ENCODE results near the gene RBM14. TPM values are rescaled to one million over a fixed set of nuclear protein-coding genes. Genes with fewer than 3 reads are reported as not detected.

RBM14 gene
- total RNA-seq, 6 donors from 2014 or later, result 45.7 to 114 (median 73.1) TPM

GRCh38 chr11:66595245-66595904 lies 21.1 kb upstream of the RBM14 start:
- no peak for ATAC-seq (ENCODE audit: low FRiP score in 2 of 2)
- H3K4me3 ChIP-seq, result no peak overlapping the region
- H3K9me3 ChIP-seq, result no peaks in the 10 kb centered on the region
- no peak for TF ChIP-seq POLR2A (IDR thresholded peaks at IDR 0.05)
- no peak for TF ChIP-seq EP300 (IDR thresholded peaks at IDR 0.05)
- no peak for TF ChIP-seq POLR2AphosphoS5 (IDR thresholded peaks at IDR 0.05)
- TF ChIP-seq CTCF (IDR thresholded peaks at IDR 0.05), result no peak
- 38 to 45% methylated on average over 5 of the region's 5 CpGs for WGBS, 2 donors
- H3K4me1 ChIP-seq, result peaks cover 30 to 34% (median 31%) of the 10 kb centered on the region in 4 donors
- H3K36me3 ChIP-seq, result peaks cover 0 to 16% (median 9%) of the 10 kb centered on the region in 4 donors
- DNase-seq, result no peak
- no peaks in the 10 kb centered on the region for H3K27me3 ChIP-seq
- peak overlapping the region; percentile 55 to 64 (median 58) for H3K27ac ChIP-seq

GRCh38 chr11:66598993-66599392 lies 17.4 kb upstream of the RBM14 start:
- peaks cover 0 to 37% (median 17%) of the 10 kb centered on the region in 4 donors for H3K36me3 ChIP-seq
- peaks cover 18 to 20% (median 18%) of the 10 kb centered on the region in 4 donors for H3K4me1 ChIP-seq
- no peaks in the 10 kb centered on the region for H3K9me3 ChIP-seq
- DNase-seq (peak in 1 of 2 donors; percentile 52), ATAC-seq (ENCODE audit: low FRiP score in 2 of 2) (no peak)
- H3K4me3 ChIP-seq, result no peak overlapping the region
- 97 to 100% methylated on average over 3 to 6 of the region's 6 CpGs for WGBS, 2 donors
- TF ChIP-seq EP300 (IDR thresholded peaks at IDR 0.05) (no peak), CTCF (IDR thresholded peaks at IDR 0.05) (no peak), POLR2AphosphoS5 (IDR thresholded peaks at IDR 0.05) (no peak), POLR2A (IDR thresholded peaks at IDR 0.05) (no peak)
- H3K27me3 ChIP-seq, result no peaks in the 10 kb centered on the region
- no peak overlapping the region for H3K27ac ChIP-seq

GRCh38 chr11:66600219-66600618 lies 16.2 kb upstream of the RBM14 start:
- Histone ChIP-seq H3K9me3 (no peaks in the 10 kb centered on the region), H3K27ac (no peak overlapping the region), H3K4me3 (no peak overlapping the region), H3K36me3 (peaks cover 0 to 49% (median 20%) of the 10 kb centered on the region in 4 donors), H3K4me1 (peaks cover 5 to 9% (median 8%) of the 10 kb centered on the region in 4 donors), H3K27me3 (no peaks in the 10 kb centered on the region)
- 66 to 89% methylated on average over 2 of the region's 2 CpGs for WGBS, 2 donors
- no peak for TF ChIP-seq POLR2AphosphoS5 (IDR thresholded peaks at IDR 0.05)
- TF ChIP-seq EP300 (IDR thresholded peaks at IDR 0.05), result no peak
- DNase-seq (no peak), ATAC-seq (ENCODE audit: low FRiP score in 2 of 2) (no peak)

- H3K9me3 ChIP-seq, result no peaks in the 10 kb centered on the region
- TF ChIP-seq POLR2A (IDR thresholded peaks at IDR 0.05) (no peak), CTCF (IDR thresholded peaks at IDR 0.05) (no peak), POLR2AphosphoS5 (IDR thresholded peaks at IDR 0.05) (no peak), EP300 (IDR thresholded peaks at IDR 0.05) (no peak)
- no peak overlapping the region for H3K4me3 ChIP-seq
- ATAC-seq (ENCODE audit: low FRiP score in 2 of 2) (peak in 1 of 2 donors; percentile 71), DNase-seq (no peak)
- peaks cover 0 to 54% (median 25%) of the 10 kb centered on the region in 4 donors for H3K36me3 ChIP-seq
- no peaks in the 10 kb centered on the region for H3K27me3 ChIP-seq
- peaks cover 2 to 3% (median 3%) of the 10 kb centered on the region in 4 donors for H3K4me1 ChIP-seq
- 82 to 90% methylated on average over 4 of the region's 4 CpGs for WGBS, 2 donors
- no peak overlapping the region for H3K27ac ChIP-seq
Observed at GRCh38 chr11:66600631-66601233, 15.7 kb upstream of the RBM14 start.

GRCh38 chr11:66603072-66603471 lies 13.4 kb upstream of the RBM14 start:
- Histone ChIP-seq H3K4me1 (no peaks in the 10 kb centered on the region), H3K36me3 (peaks cover 0 to 61% (median 29%) of the 10 kb centered on the region in 4 donors), H3K4me3 (no peak overlapping the region), H3K27ac (no peak overlapping the region), H3K9me3 (no peaks in the 10 kb centered on the region), H3K27me3 (no peaks in the 10 kb centered on the region)
- ATAC-seq (ENCODE audit: low FRiP score in 2 of 2) (no peak), DNase-seq (peak in 1 of 2 donors; percentile 29)
- TF ChIP-seq EP300 (IDR thresholded peaks at IDR 0.05) (no peak), POLR2AphosphoS5 (IDR thresholded peaks at IDR 0.05) (no peak), CTCF (IDR thresholded peaks at IDR 0.05) (no peak), POLR2A (IDR thresholded peaks at IDR 0.05) (no peak)
- 95 to 100% methylated on average over 6 of the region's 6 CpGs for WGBS, 2 donors
